Vagina (tissue), 2 donors: Measurements from ENCODE around the gene C20orf202.

Experiments
- CTCF ChIP-seq, 3 experiments: fragments of 450-650 bp in 2 of 3; fragments of 200-600 bp in 1 of 3; sonication (generic) in 1 of 3; IDR thresholded peaks; one replicate each; pipeline ENCODE4 v1.5.1; 2017 to 2019; ENCODE audit warnings: antibody characterized with exemption in 3 of 3, mild to moderate bottlenecking in 2 of 3, moderate library complexity in 2 of 3
- POLR2AphosphoS5 ChIP-seq, 2 donors: sonication (generic); formaldehyde crosslinking; IDR thresholded peaks; one replicate each; pipeline ENCODE4 v1.9.0; 2017; ENCODE audit warnings: antibody characterized with exemption in 2 of 2, mild to moderate bottlenecking in 2 of 2, low read depth in 1 of 2; ENCODE audit not compliant: insufficient read depth in 1 of 2

GRCh38 chr20:1225263-1225782 lies 22.1 kb downstream of the C20orf202 start:
- no peak for TF ChIP-seq CTCF (IDR thresholded peaks at IDR 0.05)
- TF ChIP-seq POLR2AphosphoS5 (IDR thresholded peaks at IDR 0.05; ENCODE audit: insufficient read depth in 1 of 2, low read depth in 1 of 2): no peak
